ENCODE measurements around the gene TSPAN4.

TSPAN4 gene

GRCh38 chr11:910589-911030 is 68.0 kb downstream of the TSPAN4 start, which contains the start of gene CHID1:
Gene CHID1 (minus strand): TSS chr11:910810. CDS start chr11:904816, 5,994 bp downstream.
- Mint-ChIP-seq H3K36me3 (peaks cover 4% of the 10 kb centered on the region), H3K27ac (peak within 1 kb of the TSS; percentile 86), H3K9me3 (no peaks in the 10 kb centered on the region), H3K4me3 (peak within 1 kb of the TSS; percentile 94), H3K27me3 (peaks cover 6% of the 10 kb centered on the region), H3K4me1 (peaks cover 28% of the 10 kb centered on the region)
- DNase-seq, result peak; percentile 89
- CTCF ChIA-PET, result interaction anchor here (1.9 kb wide), 1 partner anchor 62 kb away, joined by 6 read pairs; no protein-coding TSS in a partner anchor

GRCh38 chr11:911031-911889 is 68.6 kb downstream of the TSPAN4 start:
- DNase-seq, result peak; percentile 61
- Mint-ChIP-seq H3K4me3 (peak overlapping the region; percentile 82), H3K27ac (peak overlapping the region; percentile 86), H3K27me3 (peaks cover 12% of the 10 kb centered on the region), H3K36me3 (peaks cover 4% of the 10 kb centered on the region), H3K9me3 (no peaks in the 10 kb centered on the region), H3K4me1 (peaks cover 28% of the 10 kb centered on the region)
- CTCF ChIA-PET, result interaction anchor here (1.4 to 1.9 kb wide), 2 partner anchors 14 to 63 kb away, joined by 4 to 6 read pairs; partner anchors contain the start of gene AP2A2

GRCh38 chr11:911890-912219 is 69.2 kb downstream of the TSPAN4 start:
- DNase-seq, result no peak
- Mint-ChIP-seq H3K4me3 (peak overlapping the region; percentile 82), H3K27ac (peak overlapping the region; percentile 86), H3K27me3 (peaks cover 15% of the 10 kb centered on the region), H3K4me1 (peaks cover 28% of the 10 kb centered on the region), H3K36me3 (peaks cover 4% of the 10 kb centered on the region), H3K9me3 (no peaks in the 10 kb centered on the region)
- CTCF ChIA-PET, result interaction anchor here (1.4 to 1.9 kb wide), 2 partner anchors 13 to 63 kb away, joined by 4 to 6 read pairs; partner anchors contain the start of gene AP2A2

GRCh38 chr11:912266-912665 is 69.6 kb downstream of the TSPAN4 start:
- Mint-ChIP-seq H3K4me3 (peak overlapping the region; percentile 82), H3K9me3 (no peaks in the 10 kb centered on the region)
- CTCF ChIA-PET, result interaction anchor here (1.4 to 1.9 kb wide), 2 partner anchors 13 to 64 kb away, joined by 4 to 6 read pairs; partner anchors contain the start of gene AP2A2

GRCh38 chr11:913043-913442 is 70.4 kb downstream of the TSPAN4 start:
- peaks cover 15% of the 10 kb centered on the region for H3K27me3 Mint-ChIP-seq
- H3K27ac Mint-ChIP-seq, result no peak overlapping the region
- CTCF ChIA-PET, result no interaction called here
- peaks cover 27% of the 10 kb centered on the region for H3K4me1 Mint-ChIP-seq
- DNase-seq, result no peak
- no peak overlapping the region for H3K4me3 Mint-ChIP-seq
- H3K36me3 Mint-ChIP-seq, result peaks cover 4% of the 10 kb centered on the region
- no peaks in the 10 kb centered on the region for H3K9me3 Mint-ChIP-seq

More at GRCh38 chr11:912266-912665, 69.6 kb downstream of the TSPAN4 start:
- H3K4me1 Mint-ChIP-seq, result peaks cover 28% of the 10 kb centered on the region
- H3K27ac Mint-ChIP-seq, result no peak overlapping the region
- H3K27me3 Mint-ChIP-seq, result peaks cover 15% of the 10 kb centered on the region
- H3K36me3 Mint-ChIP-seq, result peaks cover 4% of the 10 kb centered on the region
- no peak for DNase-seq

GRCh38 chr11:914204-914603 is 71.6 kb downstream of the TSPAN4 start:
- Mint-ChIP-seq H3K27ac (no peak overlapping the region), H3K27me3 (peaks cover 15% of the 10 kb centered on the region), H3K9me3 (no peaks in the 10 kb centered on the region), H3K36me3 (peaks cover 4% of the 10 kb centered on the region), H3K4me1 (peaks cover 20% of the 10 kb centered on the region), H3K4me3 (no peak overlapping the region)
- DNase-seq, result no peak
- CTCF ChIA-PET, result no interaction called here

- CTCF ChIA-PET, result no interaction called here
- peaks cover 13% of the 10 kb centered on the region for H3K4me1 Mint-ChIP-seq
- no peak for DNase-seq
- H3K9me3 Mint-ChIP-seq, result no peaks in the 10 kb centered on the region
- no peak overlapping the region for H3K27ac Mint-ChIP-seq
- peaks cover 15% of the 10 kb centered on the region for H3K27me3 Mint-ChIP-seq
- H3K36me3 Mint-ChIP-seq, result peaks cover 4% of the 10 kb centered on the region
- H3K4me3 Mint-ChIP-seq, result no peak overlapping the region
These were observed 72.3 kb downstream of the TSPAN4 start for GRCh38 chr11:914747-915501.

Data from activated naive CD4-positive, alpha-beta T cell treated with anti-CD3 and anti-CD28 coated beads, Interleukin-2, amount 10 ng/mL, durations not matched to agents 7 days and 5 days (primary cell).